Measurements from ENCODE around the gene UBQLN4.

DNA sequence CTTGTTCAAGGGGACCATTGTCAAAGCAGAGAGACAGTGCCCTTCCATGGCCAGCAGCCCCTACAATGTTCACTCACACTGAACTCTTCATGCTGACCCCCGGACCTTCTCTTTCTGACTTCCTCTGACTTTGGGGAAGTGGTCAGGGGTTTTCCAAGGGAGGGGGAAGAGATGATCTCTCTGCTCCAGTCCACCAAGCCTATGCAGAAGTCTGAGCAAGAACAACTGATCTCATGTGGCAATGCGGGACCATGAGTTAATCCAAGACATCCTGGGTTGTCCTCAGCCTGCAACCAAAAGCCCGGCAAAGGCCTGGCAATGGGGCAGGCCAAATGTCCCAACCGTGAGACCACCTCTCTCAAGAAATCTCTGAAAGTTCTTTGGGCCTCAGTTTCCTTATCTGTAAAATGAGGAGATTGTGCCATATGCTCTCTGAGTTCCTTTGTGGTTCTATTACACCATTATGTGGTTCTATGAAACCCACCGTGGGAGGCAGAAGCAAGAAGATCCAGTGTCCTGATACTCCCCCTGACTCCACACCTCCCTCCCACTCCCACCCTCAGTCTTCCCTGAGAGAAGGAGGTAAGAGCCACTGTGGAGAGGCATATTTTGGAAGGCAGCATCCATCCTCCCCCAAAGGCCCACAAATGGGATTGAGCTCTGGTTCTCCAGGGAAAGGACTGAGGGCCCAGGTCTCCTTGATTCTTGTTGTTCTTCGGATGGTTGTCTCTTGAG lies 63.4 kb downstream of the UBQLN4 start:
- TF ChIP-seq POLR2AphosphoS5 (IDR thresholded peaks at IDR 0.05): no peak
- TF ChIP-seq, protein P1, sequence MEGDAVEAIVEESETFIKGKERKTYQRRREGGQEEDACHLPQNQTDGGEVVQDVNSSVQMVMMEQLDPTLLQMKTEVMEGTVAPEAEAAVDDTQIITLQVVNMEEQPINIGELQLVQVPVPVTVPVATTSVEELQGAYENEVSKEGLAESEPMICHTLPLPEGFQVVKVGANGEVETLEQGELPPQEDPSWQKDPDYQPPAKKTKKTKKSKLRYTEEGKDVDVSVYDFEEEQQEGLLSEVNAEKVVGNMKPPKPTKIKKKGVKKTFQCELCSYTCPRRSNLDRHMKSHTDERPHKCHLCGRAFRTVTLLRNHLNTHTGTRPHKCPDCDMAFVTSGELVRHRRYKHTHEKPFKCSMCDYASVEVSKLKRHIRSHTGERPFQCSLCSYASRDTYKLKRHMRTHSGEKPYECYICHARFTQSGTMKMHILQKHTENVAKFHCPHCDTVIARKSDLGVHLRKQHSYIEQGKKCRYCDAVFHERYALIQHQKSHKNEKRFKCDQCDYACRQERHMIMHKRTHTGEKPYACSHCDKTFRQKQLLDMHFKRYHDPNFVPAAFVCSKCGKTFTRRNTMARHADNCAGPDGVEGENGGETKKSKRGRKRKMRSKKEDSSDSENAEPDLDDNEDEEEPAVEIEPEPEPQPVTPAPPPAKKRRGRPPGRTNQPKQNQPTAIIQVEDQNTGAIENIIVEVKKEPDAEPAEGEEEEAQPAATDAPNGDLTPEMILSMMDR (IDR thresholded peaks at IDR 0.05): no peak
- no peak for TF ChIP-seq POLR2A (IDR thresholded peaks at IDR 0.05)
